PFSK-1 (cell line): ENCODE results near the gene PASK.

ENCODE experiments used
- FOXP2 ChIP-seq: optimal IDR thresholded peaks from 2 replicates; pipeline ENCODE3; 2011; ENCODE audit warnings: borderline replicate concordance, control low read depth, inconsistent platforms; ENCODE audit not compliant: insufficient read depth; ENCODE audit errors: extremely low read length, extremely low read depth
- POLR2AphosphoS5 ChIP-seq: IDR thresholded peaks from 2 replicates; pipeline ENCODE4 v1.6.1; 2012; ENCODE audit warnings: low read depth, mild to moderate bottlenecking, control low read depth, low read length, moderate library complexity
- REST ChIP-seq, 2 experiments: IDR thresholded peaks; 2 replicates each; pipeline versions ENCODE4 v1.6.1 to v1.8.0; 2011 to 2012; ENCODE audit warnings: low read depth in 2 of 2, low read length in 2 of 2, control low read depth in 1 of 2, inconsistent platforms in 1 of 2, mild to moderate bottlenecking in 1 of 2, moderate library complexity in 1 of 2; ENCODE audit not compliant: insufficient read depth in 1 of 2
- SIN3A ChIP-seq: IDR thresholded peaks from 2 replicates; pipeline ENCODE4 v1.6.1; 2012; ENCODE audit warnings: mild to moderate bottlenecking, low read length, moderate library complexity, borderline replicate concordance; ENCODE audit not compliant: insufficient read depth
- TAF1 ChIP-seq: IDR thresholded peaks from 2 replicates; pipeline ENCODE4 v1.6.1; 2012; ENCODE audit warnings: low read length, control low read depth, borderline replicate concordance; ENCODE audit not compliant: insufficient read depth

GRCh38 chr2:241136661-241137260, 12.5 kb downstream of the PASK start:
- no peak for TF ChIP-seq POLR2AphosphoS5
- no peak for TF ChIP-seq FOXP2
- no peak for TF ChIP-seq TAF1
- no peak for TF ChIP-seq REST (IDR thresholded peaks at IDR 0.05; ENCODE audit: insufficient read depth in 1 of 2, low read depth in 2 of 2, low read length in 2 of 2)
- TF ChIP-seq SIN3A = no peak
